ENCODE data around the gene FAM98B.

Gene FAM98B

DNA sequence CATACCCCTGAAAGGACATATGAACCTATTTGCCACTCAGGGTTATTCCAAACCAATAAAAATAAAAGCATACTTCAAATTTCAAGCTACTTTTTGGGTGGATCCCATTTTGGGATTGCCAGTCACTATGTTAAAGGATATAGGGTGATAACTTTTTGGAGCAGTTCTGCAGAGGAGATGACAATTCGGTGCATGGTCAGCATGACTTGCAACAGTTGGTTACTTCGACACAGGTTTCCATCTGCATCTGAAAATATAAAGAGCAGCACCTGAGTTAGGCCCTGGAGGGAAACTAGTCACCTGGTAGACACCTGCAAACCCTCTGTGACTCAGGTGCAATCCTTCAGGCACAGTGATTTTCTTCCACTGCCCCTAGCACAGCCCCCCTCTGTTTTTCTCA, 72.2 kb downstream of the FAM98B start:
- Histone ChIP-seq H3K4me3 (ENCODE audit: low read length, poor library complexity, severe bottlenecking) (no peak overlapping the region), H3K9ac (ENCODE audit: low read depth, low read length, poor library complexity, severe bottlenecking) (no peak overlapping the region), H2AFZ (ENCODE audit: low read length) (no peak overlapping the region), H3K9me3 (ENCODE audit: insufficient read depth, low read depth, low read length) (no peaks in the 10 kb centered on the region), H3K4me1 (ENCODE audit: insufficient read depth, low read length, poor library complexity, severe bottlenecking) (no peaks in the 10 kb centered on the region), H3K79me2 (ENCODE audit: insufficient read depth, low read length) (0 out of 2 replicates have a peak, but pooled peaks cover 3% of the 10 kb centered on the region), H3K9me2 (replicated peaks; ENCODE audit: low read depth, low read length) (no peaks in the 10 kb centered on the region), H3F3A (ENCODE audit: low read depth) (no peaks in the 10 kb centered on the region), H3K36me3 (ENCODE audit: insufficient read depth, low read length) (peaks cover 31% of the 10 kb centered on the region; the same call in 1 of the 2 replicates), H4K20me1 (ENCODE audit: insufficient read depth, low read length, poor library complexity, severe bottlenecking) (no peaks in the 10 kb centered on the region), H3K27me3 (ENCODE audit: insufficient read depth, low read length, poor library complexity, severe bottlenecking) (no peaks in the 10 kb centered on the region), H3K4me2 (ENCODE audit: low read depth, low read length, poor library complexity, severe bottlenecking) (no peak overlapping the region)
- TF ChIP-seq EZH2phosphoT487 (IDR thresholded peaks at IDR 0.05; ENCODE audit: borderline replicate concordance), result no peak
- TF ChIP-seq, protein P1, sequence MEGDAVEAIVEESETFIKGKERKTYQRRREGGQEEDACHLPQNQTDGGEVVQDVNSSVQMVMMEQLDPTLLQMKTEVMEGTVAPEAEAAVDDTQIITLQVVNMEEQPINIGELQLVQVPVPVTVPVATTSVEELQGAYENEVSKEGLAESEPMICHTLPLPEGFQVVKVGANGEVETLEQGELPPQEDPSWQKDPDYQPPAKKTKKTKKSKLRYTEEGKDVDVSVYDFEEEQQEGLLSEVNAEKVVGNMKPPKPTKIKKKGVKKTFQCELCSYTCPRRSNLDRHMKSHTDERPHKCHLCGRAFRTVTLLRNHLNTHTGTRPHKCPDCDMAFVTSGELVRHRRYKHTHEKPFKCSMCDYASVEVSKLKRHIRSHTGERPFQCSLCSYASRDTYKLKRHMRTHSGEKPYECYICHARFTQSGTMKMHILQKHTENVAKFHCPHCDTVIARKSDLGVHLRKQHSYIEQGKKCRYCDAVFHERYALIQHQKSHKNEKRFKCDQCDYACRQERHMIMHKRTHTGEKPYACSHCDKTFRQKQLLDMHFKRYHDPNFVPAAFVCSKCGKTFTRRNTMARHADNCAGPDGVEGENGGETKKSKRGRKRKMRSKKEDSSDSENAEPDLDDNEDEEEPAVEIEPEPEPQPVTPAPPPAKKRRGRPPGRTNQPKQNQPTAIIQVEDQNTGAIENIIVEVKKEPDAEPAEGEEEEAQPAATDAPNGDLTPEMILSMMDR (conservative IDR thresholded peaks at IDR 0.05; ENCODE audit: low read length), result no peak

DNA sequence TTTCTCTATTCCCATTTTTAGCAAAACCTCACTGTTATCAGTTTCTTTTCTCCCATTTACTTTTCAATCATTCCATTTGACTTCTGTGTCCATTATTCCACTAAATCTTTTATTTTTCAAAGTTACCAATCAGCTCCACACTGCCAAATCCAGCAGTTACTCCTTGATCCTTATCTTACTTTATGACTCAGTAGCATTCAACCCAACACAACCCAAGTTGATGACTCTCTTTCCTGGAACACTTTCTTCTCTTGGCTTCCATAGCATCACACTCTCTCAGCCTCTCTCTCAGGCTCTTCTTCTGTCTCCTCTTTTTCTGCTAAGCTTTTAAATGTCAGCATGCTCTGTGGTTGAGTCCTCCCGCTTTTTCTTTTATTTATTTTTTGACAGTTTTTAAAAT, 74.4 kb downstream of the FAM98B start:
- Histone ChIP-seq H3K9me2 (replicated peaks; ENCODE audit: low read depth, low read length) (no peaks in the 10 kb centered on the region), H3K4me3 (ENCODE audit: low read length, poor library complexity, severe bottlenecking) (no peak overlapping the region), H3K79me2 (ENCODE audit: insufficient read depth, low read length) (0 out of 2 replicates have a peak, but pooled peaks cover 3% of the 10 kb centered on the region), H3F3A (ENCODE audit: low read depth) (no peaks in the 10 kb centered on the region), H3K4me2 (ENCODE audit: low read depth, low read length, poor library complexity, severe bottlenecking) (no peak overlapping the region), H2AFZ (ENCODE audit: low read length) (no peak overlapping the region), H3K9ac (ENCODE audit: low read depth, low read length, poor library complexity, severe bottlenecking) (no peak overlapping the region), H3K36me3 (ENCODE audit: insufficient read depth, low read length) (peaks cover 25% of the 10 kb centered on the region; the same call in 1 of the 2 replicates), H3K27me3 (ENCODE audit: insufficient read depth, low read length, poor library complexity, severe bottlenecking) (no peaks in the 10 kb centered on the region), H4K20me1 (ENCODE audit: insufficient read depth, low read length, poor library complexity, severe bottlenecking) (no peaks in the 10 kb centered on the region), H3K4me1 (ENCODE audit: insufficient read depth, low read length, poor library complexity, severe bottlenecking) (no peaks in the 10 kb centered on the region), H3K9me3 (ENCODE audit: insufficient read depth, low read depth, low read length) (no peaks in the 10 kb centered on the region)
- TF ChIP-seq EZH2phosphoT487 (IDR thresholded peaks at IDR 0.05; ENCODE audit: borderline replicate concordance), result no peak
- TF ChIP-seq, protein P1 (conservative IDR thresholded peaks at IDR 0.05; ENCODE audit: low read length), result no peak

- peaks cover 24% of the 10 kb centered on the region; the same call in 1 of the 2 replicates for H3K36me3 ChIP-seq (ENCODE audit: insufficient read depth, low read length)
- no peaks in the 10 kb centered on the region for H3K9me2 ChIP-seq (replicated peaks; ENCODE audit: low read depth, low read length)
- H3K4me3 ChIP-seq (ENCODE audit: low read length, poor library complexity, severe bottlenecking), result no peak overlapping the region
- H4K20me1 ChIP-seq (ENCODE audit: insufficient read depth, low read length, poor library complexity, severe bottlenecking), result no peaks in the 10 kb centered on the region
- no peak for TF ChIP-seq EZH2phosphoT487 (IDR thresholded peaks at IDR 0.05; ENCODE audit: borderline replicate concordance)
- TF ChIP-seq, protein P1 (conservative IDR thresholded peaks at IDR 0.05; ENCODE audit: low read length), result no peak
- H3K9ac ChIP-seq (ENCODE audit: low read depth, low read length, poor library complexity, severe bottlenecking), result no peak overlapping the region
- no peaks in the 10 kb centered on the region for H3K4me1 ChIP-seq (ENCODE audit: insufficient read depth, low read length, poor library complexity, severe bottlenecking)
- H3K9me3 ChIP-seq (ENCODE audit: insufficient read depth, low read depth, low read length), result no peaks in the 10 kb centered on the region
- no peak overlapping the region for H3K4me2 ChIP-seq (ENCODE audit: low read depth, low read length, poor library complexity, severe bottlenecking)
- no peak overlapping the region for H2AFZ ChIP-seq (ENCODE audit: low read length)
- 0 out of 2 replicates have a peak, but pooled peaks cover 3% of the 10 kb centered on the region for H3K79me2 ChIP-seq (ENCODE audit: insufficient read depth, low read length)
- H3F3A ChIP-seq (ENCODE audit: low read depth), result no peaks in the 10 kb centered on the region
- H3K27me3 ChIP-seq (ENCODE audit: insufficient read depth, low read length, poor library complexity, severe bottlenecking), result no peaks in the 10 kb centered on the region
Measured at GRCh38 chr15:38530113-38530512, 76.2 kb downstream of the FAM98B start.

Measured in Loucy (cell line).